Activated T-cell treated with anti-CD3 and anti-CD28 coated beads, Interleukin-2, amount 50 U/mL, for 1 hour (primary cell): Measurements from ENCODE around the gene TTLL13.
"Not testable (repeated sequence)": the region's sequence is repeated elsewhere in the genome, so short reads cannot be mapped to it uniquely, and the experiment has no call there.

Experiments
- DNase-seq: peaks from one replicate; pipeline ENCODE4 v3.0.0-alpha.2; 2020

TTLL13 gene

DNA sequence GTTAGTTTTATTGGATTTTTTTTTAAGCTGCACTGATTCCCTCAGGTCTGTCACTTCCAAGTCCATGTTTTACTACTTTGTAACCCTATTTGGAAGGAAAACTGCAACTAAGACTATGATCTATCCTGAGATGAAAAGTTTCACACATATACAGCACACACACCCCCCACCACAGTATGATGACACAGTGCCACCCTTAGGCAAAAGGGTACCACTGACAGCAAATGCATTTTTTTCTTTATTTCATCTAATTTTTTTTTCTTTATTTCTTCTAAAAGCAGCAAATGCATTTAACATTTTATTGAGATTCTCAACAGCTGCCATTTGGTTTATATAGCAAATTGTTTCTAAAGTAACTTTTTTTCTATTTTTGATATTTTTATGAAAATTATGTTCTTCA is 37.3 kb downstream of the TTLL13 start:
- peak; percentile 36 for DNase-seq

DNA sequence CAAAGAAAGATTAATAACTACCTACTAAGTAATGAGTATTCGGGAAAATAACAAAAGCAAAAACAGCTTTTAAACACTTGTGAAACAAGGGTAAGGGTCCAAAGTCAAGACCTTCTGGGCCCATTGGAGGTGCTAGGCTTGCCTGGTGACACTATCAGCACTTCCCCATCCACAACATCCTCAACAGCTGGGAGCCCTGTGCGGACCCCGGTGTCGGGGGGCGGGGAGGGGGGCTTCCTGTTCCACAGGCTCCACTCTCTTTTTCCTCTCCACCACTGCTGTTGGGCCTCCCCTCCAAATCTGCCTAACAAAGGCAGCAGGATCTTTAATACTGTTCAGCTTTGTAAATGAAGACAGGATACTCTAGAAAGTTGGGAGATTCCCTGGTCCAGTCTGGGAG is 37.7 kb downstream of the TTLL13 start:
- no peak for DNase-seq

DNA sequence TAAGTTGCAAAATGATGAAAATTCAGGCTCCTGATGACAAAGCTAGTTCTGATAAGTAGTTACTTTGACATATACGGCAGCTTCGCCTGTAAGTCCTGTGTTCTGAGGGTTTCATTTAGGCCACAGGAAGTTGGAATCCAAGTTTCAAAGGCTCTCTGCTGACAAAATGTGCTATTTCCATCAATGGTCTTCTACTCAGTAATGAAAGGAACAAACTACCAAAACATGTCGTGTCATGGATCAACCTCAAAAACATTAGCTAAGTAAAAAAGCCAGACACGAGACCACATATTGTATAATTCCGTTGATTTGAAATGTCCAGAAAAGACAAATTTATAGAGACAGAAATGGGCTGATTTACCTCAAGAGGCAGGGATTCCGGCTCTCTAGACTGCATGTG is 38.6 kb downstream of the TTLL13 start:
- no peak for DNase-seq

DNA sequence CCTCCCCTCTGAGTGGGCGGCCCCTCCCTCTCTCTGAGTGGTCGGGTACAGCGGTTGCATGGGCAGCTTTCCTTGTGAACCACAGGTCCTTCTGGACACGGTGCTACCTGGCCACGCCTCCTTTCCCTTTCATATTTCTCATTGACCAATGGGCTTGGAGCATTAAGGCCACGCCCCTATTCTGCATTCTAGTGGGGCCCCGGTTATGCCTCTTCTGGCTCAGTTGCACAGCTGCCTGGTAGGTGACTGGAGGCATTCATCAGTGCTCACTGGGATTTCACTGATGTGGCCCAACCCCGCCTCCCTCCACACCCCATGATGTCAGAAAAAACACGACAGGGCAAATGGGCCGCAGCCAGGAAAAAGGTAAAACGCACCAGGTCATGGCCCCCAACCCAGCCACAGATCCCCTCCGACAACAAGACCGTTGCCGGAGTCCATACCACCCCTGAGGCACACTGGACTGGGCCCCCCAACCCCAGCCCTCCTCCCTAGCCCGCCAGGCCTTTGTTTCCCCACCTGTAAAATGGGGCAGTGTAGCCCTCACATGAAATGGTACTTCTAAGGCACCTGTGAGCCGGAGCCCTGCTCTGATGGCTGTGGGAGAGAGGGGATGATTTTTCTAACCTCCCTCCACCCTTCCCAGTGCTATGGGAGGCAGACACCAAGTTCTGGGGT is 42.5 kb downstream of the TTLL13 start:
- DNase-seq: no peak

DNA sequence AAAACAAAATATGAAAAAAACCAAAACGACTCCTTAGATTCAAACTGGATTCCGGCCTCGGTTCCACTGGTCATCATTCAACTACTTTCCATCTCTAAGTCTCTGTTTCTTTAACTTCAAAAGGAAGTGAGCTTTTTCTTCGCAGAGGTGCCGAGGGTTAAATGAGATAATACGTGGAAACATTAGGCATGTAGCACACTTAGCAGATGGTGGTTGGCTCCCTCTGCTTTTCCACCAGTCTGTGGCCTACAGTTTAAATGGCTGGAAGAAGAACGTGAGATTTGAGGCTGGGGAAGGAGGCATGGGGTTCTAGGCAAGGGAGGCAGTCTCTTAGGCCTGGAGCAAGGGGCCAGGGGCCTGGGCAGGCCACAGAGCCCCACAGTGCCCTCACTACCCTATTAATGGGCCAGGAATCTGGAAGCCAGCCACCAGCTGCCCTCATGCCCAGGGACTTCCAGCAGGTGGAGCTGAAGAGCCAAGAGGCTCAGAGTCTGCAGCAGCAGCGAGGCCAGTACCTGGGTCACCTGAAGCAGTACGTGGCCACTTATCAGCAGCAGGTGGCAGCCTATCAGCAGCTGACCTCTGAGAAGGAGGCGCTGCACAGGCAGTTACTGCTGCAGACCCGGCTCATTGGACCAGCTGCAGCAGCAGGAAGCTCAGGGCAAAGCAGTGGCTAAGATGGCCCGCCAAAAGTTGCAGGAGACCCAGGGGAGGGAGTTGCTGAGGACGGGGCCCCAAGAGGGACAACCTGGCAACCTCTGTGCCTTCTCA is 43.9 kb downstream of the TTLL13 start:
- DNase-seq: peak; percentile 76

DNA sequence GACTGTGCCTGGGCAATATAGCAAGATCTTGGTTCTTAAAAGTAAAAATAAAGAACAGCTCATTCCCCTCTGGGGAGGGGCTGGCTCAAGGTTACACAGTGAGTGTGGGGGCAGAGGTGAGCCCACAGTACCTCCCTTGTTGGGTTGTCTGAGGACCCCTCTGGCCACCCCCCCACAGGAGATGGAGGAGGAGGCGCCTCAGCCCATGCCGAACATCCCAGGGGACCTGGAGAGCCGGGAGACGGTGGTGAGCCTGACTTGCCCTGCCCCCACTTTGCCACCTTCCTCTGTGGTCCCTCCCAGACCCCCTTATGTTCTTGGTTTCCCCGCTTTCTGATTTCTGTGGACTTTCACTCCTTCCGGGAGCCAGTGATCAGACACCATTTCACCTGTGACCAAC is 44.8 kb downstream of the TTLL13 start:
- no peak for DNase-seq

DNA sequence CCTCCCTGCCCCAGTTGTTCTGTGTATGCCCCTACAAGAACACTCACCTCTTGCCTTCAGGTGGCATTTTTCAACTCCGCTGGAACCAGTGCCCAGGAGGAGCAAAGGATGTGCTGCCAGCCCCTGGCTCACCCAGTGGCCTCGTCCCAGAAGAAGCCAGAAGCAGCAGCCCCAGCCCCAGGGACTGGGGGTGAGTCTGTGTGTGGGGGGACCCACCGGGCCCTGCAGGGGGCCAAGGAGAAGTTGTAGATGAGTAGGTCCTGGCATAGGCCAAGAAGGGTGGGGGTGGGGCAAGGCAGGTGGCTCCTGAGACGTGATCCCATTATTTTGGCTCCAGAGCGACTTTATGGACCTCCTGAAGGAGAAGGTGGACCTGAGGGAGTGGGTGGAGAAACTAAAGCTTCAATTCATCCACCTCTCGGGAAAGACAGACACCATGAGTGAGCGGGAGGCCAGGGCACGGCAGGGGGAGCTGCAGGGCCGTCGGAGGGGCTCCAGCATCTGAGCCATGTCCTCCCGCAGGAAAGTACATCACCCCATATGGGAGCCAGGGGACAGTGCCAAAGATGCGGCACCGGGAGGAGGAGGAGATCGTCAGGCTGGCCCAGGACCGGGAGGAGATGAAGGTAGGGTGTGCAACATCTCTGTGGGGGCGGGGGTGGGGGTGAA is 45.4 kb downstream of the TTLL13 start:
- no peak for DNase-seq

DNA sequence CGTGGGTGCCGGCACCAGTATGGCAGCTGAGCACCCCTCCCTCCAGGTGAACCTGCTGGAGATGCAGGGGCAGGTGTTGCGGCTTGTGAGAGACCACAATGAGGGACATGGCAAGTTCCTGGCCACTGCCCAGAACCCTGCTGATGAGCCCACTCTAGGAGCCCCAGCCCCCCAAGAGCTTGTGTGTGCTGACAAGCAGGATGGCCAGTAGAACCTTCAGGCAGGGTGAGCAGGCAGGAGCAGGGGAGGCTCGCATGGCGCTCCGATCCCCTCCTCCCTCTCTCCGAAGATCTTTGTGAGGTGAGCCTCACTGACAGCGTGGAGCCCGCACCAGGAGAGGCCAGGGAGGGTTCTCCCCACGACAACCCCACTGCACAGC is 45.9 kb downstream of the TTLL13 start:
- DNase-seq: no peak

DNA sequence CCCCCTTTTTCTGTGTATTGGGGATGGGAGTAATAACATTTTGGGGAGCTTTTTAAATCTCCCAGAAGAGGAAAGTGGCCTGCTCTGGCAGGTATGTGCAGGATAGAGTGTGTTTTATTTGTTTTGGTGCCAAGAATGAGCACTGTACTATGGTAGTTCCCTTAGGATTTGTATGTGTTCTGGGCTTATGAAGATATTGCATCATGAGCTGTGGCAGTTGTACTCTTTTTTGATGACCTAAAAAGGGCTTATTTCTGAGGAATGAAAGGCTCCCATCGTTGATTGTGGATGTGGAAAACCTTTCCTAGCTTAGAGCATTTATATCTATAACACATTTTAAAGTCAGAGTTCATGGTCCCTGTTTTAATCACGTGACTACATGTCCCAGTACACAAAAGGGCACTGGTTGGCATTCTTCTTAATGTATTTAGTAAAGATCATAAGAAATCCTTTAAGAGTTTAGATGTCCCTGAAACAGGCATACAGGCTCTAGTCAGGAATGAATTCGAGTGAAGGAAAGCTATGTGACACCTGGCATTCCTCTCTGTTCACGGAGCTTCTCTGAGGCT is 47.0 kb downstream of the TTLL13 start:
- DNase-seq: not testable (repeated sequence)

DNA sequence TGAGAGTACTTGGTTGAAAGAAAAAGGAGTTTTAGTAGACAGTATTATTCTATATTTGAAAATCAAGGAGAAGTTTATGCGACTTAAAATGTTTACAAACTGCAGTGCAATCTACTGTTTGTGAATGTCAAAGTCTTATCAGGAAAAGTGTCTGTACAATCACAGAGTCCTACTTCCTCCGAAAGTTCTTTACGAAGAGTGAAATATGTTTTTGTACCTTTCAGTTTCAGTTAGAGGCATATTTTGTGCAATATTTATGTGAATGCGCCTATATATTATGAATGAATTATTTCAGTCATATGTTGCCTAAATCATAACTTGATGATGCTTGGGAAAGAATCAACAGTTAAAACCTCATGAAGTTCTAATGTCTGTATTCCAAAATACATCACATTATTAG is 47.7 kb downstream of the TTLL13 start:
- DNase-seq: no peak

DNA sequence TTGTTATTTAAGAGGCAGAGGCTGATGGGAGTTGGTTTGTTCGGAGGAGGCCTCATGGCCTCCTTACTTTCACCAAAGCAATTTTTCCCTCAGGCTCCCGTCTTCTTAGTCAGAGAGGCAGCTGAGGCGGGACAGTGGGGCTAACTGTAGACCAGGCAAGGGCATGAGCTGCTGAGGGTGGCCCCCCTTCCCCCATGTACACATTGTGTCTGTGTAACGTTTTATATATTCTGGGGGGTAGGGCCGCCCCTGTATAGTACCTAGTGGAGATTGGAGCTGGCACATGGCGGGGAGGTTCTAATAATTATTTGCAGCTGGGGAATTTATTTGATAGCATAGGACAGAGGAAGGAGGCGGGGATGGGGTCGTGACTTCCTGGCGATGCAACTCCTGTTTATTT is 51.2 kb downstream of the TTLL13 start:
- no peak for DNase-seq

DNA sequence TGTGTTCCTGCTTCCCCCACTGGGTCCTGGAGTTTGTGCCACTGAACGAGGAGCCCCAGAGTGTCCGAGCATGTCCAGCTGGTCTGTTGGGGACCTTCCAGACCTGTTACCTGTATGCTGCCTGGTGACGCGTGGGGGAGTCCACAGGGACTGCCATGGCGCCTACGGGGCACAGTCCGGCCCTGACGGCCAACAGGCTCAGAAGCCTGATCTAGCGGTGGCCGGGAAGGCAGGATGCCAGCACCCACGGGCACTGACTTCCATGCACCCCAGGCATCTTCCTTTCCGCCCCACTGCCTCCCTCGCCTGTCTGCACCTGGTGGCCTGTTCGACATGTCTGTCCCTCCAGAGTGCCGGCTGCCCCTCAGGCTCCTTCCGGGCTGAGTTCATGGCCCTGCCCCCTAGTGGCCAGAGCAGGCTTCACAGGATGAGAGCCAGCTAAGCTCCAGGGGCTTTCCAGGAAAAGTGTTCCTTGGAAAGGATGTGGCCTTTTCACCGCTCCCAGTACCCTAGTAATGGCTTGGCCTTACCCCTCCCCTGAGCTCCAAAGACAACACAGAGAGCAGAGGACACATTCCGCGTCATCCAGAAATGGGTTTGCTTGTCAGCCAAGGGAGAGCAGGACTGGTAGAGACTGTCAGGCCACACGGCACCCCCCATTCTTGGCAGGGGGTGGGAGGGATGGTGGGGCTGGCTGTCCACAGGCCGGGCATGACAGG is 51.8 kb downstream of the TTLL13 start:
- DNase-seq: peak; percentile 65

DNA sequence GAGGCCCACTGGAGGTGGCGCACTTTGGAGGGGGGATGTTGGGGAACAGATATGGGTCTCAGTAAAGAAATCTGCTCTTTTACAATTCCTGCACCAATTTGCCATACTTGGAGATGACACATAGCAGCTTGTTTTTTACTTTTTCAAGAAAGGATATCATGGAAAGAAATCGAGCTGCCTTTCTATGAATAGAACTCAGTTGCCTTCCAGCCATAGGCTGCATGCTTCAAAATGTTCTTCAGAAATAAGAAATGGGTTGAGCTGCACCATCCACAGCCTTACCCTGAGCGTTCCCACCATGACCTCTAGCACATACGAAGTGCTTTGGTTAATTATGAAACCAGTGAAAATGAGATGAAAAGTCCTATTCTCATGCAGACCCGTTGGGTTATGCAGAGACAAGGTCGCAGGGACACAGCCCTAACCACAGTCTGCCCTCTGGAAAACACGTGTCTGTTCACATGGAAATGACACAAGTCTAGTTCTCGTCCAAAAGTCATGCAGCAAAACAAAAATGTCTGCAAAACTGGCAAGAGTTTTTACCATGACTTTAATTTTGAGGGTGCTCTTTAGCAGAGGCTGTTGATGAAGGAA is 52.4 kb downstream of the TTLL13 start:
- DNase-seq: no peak

DNA sequence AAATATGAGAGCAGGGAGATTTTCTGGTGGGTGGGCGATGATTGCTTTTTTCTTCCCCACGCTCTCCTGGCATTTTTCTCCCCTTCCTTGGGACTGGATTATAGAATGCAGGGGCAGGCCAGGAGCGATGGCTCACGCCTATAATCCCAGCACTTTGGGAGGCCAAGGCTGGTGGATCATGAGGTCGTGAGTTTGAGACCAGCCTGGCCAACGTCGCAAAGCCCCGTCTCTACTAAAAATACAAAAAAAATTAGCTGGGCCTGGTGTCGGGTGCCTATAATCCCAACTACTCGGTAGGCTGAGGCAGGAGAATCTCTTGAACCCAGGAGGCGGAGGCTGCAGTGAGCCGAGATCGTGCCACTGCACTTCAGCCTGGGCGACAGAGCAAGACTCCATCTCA is 56.0 kb downstream of the TTLL13 start:
- DNase-seq: not testable (repeated sequence)

DNA sequence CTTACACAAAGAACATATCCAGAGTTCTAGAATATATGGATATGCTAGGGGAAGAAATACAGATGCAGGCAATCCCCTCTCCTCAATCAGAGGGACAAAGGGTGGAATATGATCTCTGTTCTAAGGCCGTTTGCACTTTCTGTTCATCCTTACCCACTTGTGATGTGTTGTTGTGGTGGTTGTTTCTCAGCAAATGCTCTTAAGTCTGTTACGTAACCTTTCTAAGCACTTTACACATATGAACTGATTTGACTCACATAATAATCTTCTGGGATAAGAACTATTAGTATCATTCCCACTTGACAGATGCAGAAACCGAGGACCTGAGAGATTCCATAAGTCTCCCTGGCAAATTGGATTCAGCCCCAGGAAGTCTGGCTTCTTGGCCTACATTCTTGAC is 56.6 kb downstream of the TTLL13 start:
- no peak for DNase-seq

DNA sequence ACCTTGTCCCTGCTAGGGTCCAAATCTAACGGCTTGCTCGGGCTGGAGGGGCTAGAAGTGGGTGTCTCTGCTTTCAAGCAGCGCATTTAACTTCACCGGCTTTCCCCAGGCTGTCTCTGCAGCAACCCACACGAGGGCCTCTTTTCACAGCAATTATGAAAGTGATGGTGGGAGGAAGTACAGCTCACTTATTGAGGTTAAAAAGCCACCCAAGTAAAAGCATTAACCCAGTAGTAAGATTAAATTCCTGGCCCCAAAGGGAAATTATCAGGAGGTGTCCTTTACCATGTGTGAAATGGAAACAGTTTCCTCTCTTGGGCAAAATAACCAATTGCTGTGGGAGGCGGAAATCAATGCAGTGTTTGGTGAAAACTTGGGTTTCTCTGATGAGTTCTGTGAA is 57.2 kb downstream of the TTLL13 start:
- no peak for DNase-seq

DNA sequence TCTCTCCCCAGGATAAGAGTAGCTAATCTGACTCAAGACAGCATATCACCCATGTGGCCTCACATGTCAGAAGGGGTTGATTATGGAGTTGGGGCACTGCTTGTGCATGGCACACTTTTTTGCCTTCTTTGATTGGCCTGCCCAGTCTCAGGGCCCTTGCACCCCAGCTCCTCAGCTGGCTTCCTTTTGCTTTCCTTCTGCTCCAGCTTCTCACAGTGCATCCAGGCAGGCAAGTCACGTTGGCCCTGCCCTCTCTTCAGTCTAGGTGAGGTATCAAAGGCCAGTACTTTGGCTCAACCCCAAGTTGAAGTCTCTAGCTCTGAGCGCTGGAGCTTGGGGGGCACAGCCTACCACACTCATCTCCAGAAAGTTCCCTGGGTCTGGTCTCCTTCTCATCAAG is 58.3 kb downstream of the TTLL13 start:
- DNase-seq: no peak

DNA sequence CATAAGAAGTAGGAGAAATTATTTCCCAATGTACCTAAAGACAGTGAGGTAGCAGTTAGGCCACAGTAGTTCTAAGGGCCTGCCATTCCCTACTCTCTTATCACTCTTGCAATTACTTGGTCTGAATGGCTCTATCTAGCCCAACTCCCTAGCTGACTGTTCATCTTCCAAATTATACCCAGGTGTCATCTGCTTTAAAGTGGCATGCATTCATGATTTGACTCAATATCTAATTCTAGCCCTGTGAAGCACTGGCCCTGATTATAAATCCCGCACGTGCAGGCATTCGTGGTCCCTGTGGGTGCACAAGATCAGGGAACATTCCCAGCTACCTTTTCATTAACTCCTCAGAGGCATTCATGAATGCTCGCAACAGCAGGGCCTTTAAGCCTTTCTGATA is 59.7 kb downstream of the TTLL13 start:
- no peak for DNase-seq
